CD14-positive monocyte (primary cell): Measurements from ENCODE around the gene PTPRN2. TPM values are rescaled to one million over a fixed set of nuclear protein-coding genes. Genes with fewer than 3 reads are reported as not detected.

Experiments
- DNase-seq, 3 donors: peaks; one replicate each; pipeline ENCODE4 v3.0.0-alpha.2; 2011 to 2022
- H2AFZ ChIP-seq: 2 replicates; pipeline ENCODE4 v1.6.0; 2012; ENCODE audit warnings: mild to moderate bottlenecking, low read depth, low read length, inconsistent platforms; ENCODE audit not compliant: insufficient read depth, poor library complexity, severe bottlenecking
- H3K27ac ChIP-seq, 2 donors: 1 replicate in 1 of 2; 2 replicates in 1 of 2; pipeline ENCODE4 v1.5.1; 2012 to 2013; ENCODE audit warnings: low read length in 2 of 2, control low read depth in 1 of 2, inconsistent platforms in 1 of 2, low read depth in 1 of 2, mild to moderate bottlenecking in 1 of 2
- H3K27me3 ChIP-seq, 2 donors: one replicate each; pipeline versions ENCODE4 v1.6.0 to v1.6.1; 2011 to 2013; ENCODE audit warnings: low read length in 2 of 2; ENCODE audit not compliant: control insufficient read depth in 2 of 2, insufficient read depth in 2 of 2
- H3K36me3 ChIP-seq, 2 donors: replicated peaks in 1 of 2; 1 replicate in 1 of 2; 2 replicates in 1 of 2; pipeline versions ENCODE4 v1.5.1 to v1.6.1; 2012 to 2013; ENCODE audit warnings: low read length in 2 of 2, control low read depth in 1 of 2, inconsistent platforms in 1 of 2, mild to moderate bottlenecking in 1 of 2; ENCODE audit not compliant: insufficient read depth in 2 of 2, control insufficient read depth in 1 of 2
- H3K4me1 ChIP-seq, 2 donors: 1 replicate in 1 of 2; 2 replicates in 1 of 2; pipeline versions ENCODE4 v1.5.1 to v1.6.1; 2012 to 2013; ENCODE audit warnings: low read length in 2 of 2, control low read depth in 1 of 2, inconsistent platforms in 1 of 2, mild to moderate bottlenecking in 1 of 2, moderate library complexity in 1 of 2; ENCODE audit not compliant: insufficient read depth in 2 of 2, control insufficient read depth in 1 of 2
- H3K4me2 ChIP-seq: replicated peaks from 2 replicates; pipeline ENCODE3; 2012; ENCODE audit warnings: low read length, moderate library complexity, mild to moderate bottlenecking; ENCODE audit not compliant: poor library complexity, severe bottlenecking; ENCODE audit errors: extremely low read depth
- H3K4me3 ChIP-seq, 3 experiments: fragments of 200-600 bp in 1 of 3; sonication (generic) in 1 of 3; replicated peaks in 1 of 3; 1 replicate in 2 of 3; 2 replicates in 1 of 3; pipeline ENCODE4 v1.5.1; 2011 to 2013; ENCODE audit warnings: low read length in 3 of 3, mild to moderate bottlenecking in 3 of 3, control low read depth in 2 of 3, low read depth in 2 of 3, inconsistent platforms in 1 of 3, moderate library complexity in 1 of 3
- H3K79me2 ChIP-seq: 2 replicates; pipeline ENCODE4 v1.6.0; 2012; ENCODE audit warnings: mild to moderate bottlenecking, control low read depth, inconsistent platforms, low read length, moderate library complexity; ENCODE audit not compliant: insufficient read depth
- H3K9ac ChIP-seq: 2 replicates; pipeline ENCODE4 v1.6.0; 2017; ENCODE audit warnings: low read length, mild to moderate bottlenecking; ENCODE audit not compliant: insufficient read depth, poor library complexity, severe bottlenecking
- H3K9me3 ChIP-seq, 2 donors: replicated peaks in 1 of 2; 1 replicate in 1 of 2; 2 replicates in 1 of 2; pipeline versions ENCODE4 v1.5.1 to v1.6.1; 2012 to 2013; ENCODE audit warnings: low read length in 2 of 2, control low read depth in 1 of 2; ENCODE audit not compliant: control insufficient read depth in 1 of 2, insufficient read depth in 1 of 2
- H4K20me1 ChIP-seq: 2 replicates; pipeline ENCODE4 v1.6.0; 2012; ENCODE audit warnings: mild to moderate bottlenecking, low read length, control low read depth, moderate library complexity; ENCODE audit not compliant: insufficient read depth
- H3K27ac Mint-ChIP-seq, 7 donors: one replicate each; pipeline ENCODE4 v1.8.0; 2020; ENCODE audit warnings: mild to moderate bottlenecking in 7 of 7, mixed read lengths in 7 of 7, moderate library complexity in 6 of 7, inconsistent platforms in 2 of 7
- H3K27me3 Mint-ChIP-seq, 3 donors: one replicate each; pipeline ENCODE4 v1.8.0; 2021 to 2022; ENCODE audit warnings: low read depth in 3 of 3, mild to moderate bottlenecking in 3 of 3, mixed read lengths in 3 of 3, moderate library complexity in 3 of 3, inconsistent platforms in 1 of 3
- H3K36me3 Mint-ChIP-seq, 2 donors: one replicate each; pipeline ENCODE4 v1.8.0; 2020; ENCODE audit warnings: mixed read lengths in 2 of 2, inconsistent platforms in 1 of 2, mild to moderate bottlenecking in 1 of 2
- H3K4me1 Mint-ChIP-seq: one replicate; pipeline ENCODE4 v1.8.0; 2020; ENCODE audit warnings: mild to moderate bottlenecking, mixed read lengths
- H3K4me3 Mint-ChIP-seq, 2 donors: one replicate each; pipeline ENCODE4 v1.8.0; 2020; ENCODE audit warnings: mild to moderate bottlenecking in 2 of 2, mixed read lengths in 2 of 2, moderate library complexity in 1 of 2
- H3K9me3 Mint-ChIP-seq, 7 donors: one replicate each; pipeline ENCODE4 v1.8.0; 2020 to 2022; ENCODE audit warnings: mixed read lengths in 7 of 7, mild to moderate bottlenecking in 6 of 7, moderate library complexity in 6 of 7, inconsistent platforms in 2 of 7
- CTCF ChIP-seq: fragments of 200-600 bp; IDR thresholded peaks from one replicate; pipeline ENCODE4 v1.8.0; 2022; ENCODE audit warnings: antibody characterized with exemption, mild to moderate bottlenecking
- WGBS: methylation state at CpG from one replicate; pipeline ENCODE4 v1.1.5; 2013; ENCODE audit warnings: missing lambda C conversion rate; ENCODE audit not compliant: insufficient coverage; 5-methylcytosine and 5-hydroxymethylcytosine counted together
- intact Hi-C, 2 donors: fragments of 100-400 bp; cut with micrococcal nuclease; formaldehyde crosslinking; loops; one replicate each; pipeline versions ENCODE4 v1.15.0 to v1.15.1; 2023
- polyA plus RNA-seq, 3 donors: library from polyadenylated mRNA; depleted of rRNA in 1 of 3; unstranded in 2 of 3; stranded (reverse) in 1 of 3; fragments of 300-500 nt in 2 of 3; fragments of >200 nt in 1 of 3; fragmentation: Illumina TruSeq in 2 of 3; gene quantifications; 1 replicate in 2 of 3; 2 replicates in 1 of 3; pipeline ENCODE4 v1.2.3, GENCODE V29; 2012 to 2021

The PTPRN2 gene
- polyA plus RNA-seq, 3 donors, result 0.25 to 1.4 (median 0.97) TPM

GRCh38 chr7:157736341-157736740 lies 851.3 kb downstream of the PTPRN2 start:
- Histone ChIP-seq H4K20me1 (no peaks in the 10 kb centered on the region), H3K9me3 (no peaks in the 10 kb centered on the region), H3K9ac (no peak overlapping the region), H3K36me3 (no peaks in the 10 kb centered on the region), H3K27me3 (no peaks in the 10 kb centered on the region), H3K4me1 (no peaks in the 10 kb centered on the region), H2AFZ (no peak overlapping the region), H3K4me3 (no peak overlapping the region), H3K79me2 (no peaks in the 10 kb centered on the region), H3K27ac (no peak overlapping the region), H3K4me2 (no peak overlapping the region)
- peaks cover 4 to 10% (median 8%) of the 10 kb centered on the region in 3 donors for H3K27me3 Mint-ChIP-seq
- peaks cover 0 to 12% (median 6%) of the 10 kb centered on the region in 7 donors for H3K9me3 Mint-ChIP-seq
- no peaks in the 10 kb centered on the region for H3K36me3 Mint-ChIP-seq
- H3K4me3 Mint-ChIP-seq, result no peak overlapping the region
- WGBS, result 90% methylated on average over 13 of the region's 14 CpGs
- TF ChIP-seq CTCF, result no peak
- no peak for DNase-seq
- no peaks in the 10 kb centered on the region for H3K4me1 Mint-ChIP-seq
- H3K27ac Mint-ChIP-seq, result no peak overlapping the region
- intact Hi-C loops, result no loop called here

- Histone ChIP-seq H3K79me2 (no peaks in the 10 kb centered on the region), H2AFZ (no peak overlapping the region), H3K4me3 (no peak overlapping the region), H3K4me2 (no peak overlapping the region), H3K27ac (no peak overlapping the region), H3K36me3 (no peaks in the 10 kb centered on the region), H3K27me3 (no peaks in the 10 kb centered on the region), H4K20me1 (no peaks in the 10 kb centered on the region), H3K9me3 (no peaks in the 10 kb centered on the region), H3K4me1 (no peaks in the 10 kb centered on the region), H3K9ac (no peak overlapping the region)
- WGBS, result 92% methylated on average over 12 of the region's 14 CpGs
- Mint-ChIP-seq H3K4me3 (no peak overlapping the region), H3K36me3 (no peaks in the 10 kb centered on the region), H3K27me3 (peaks cover 4 to 12% (median 8%) of the 10 kb centered on the region in 3 donors), H3K27ac (no peak overlapping the region), H3K9me3 (peaks cover 0 to 13% (median 6%) of the 10 kb centered on the region in 7 donors), H3K4me1 (no peaks in the 10 kb centered on the region)
- DNase-seq, result no peak
- intact Hi-C loops, result no loop called here
- no peak for TF ChIP-seq CTCF
Measured at GRCh38 chr7:157735826-157736225, 851.8 kb downstream of the PTPRN2 start.
